Activated CD4-positive, alpha-beta T cell treated with anti-CD3 and anti-CD28 coated beads, Interleukin-2, amount 10 ng/mL, durations not matched to agents 24 days and 14 days (primary cell): Measurements from ENCODE around the gene MED12. TPM values are rescaled to one million over a fixed set of nuclear protein-coding genes. Genes with fewer than 3 reads are reported as not detected.
"Not testable (repeated sequence)": the region's sequence is repeated elsewhere in the genome, so short reads cannot be mapped to it uniquely, and the experiment has no call there.

ENCODE experiments used
- DNase-seq: peaks from one replicate; pipeline ENCODE4 v3.0.0; 2022
- H3K27ac Mint-ChIP-seq: one replicate; pipeline ENCODE4 v1.8.0; 2022; ENCODE audit warnings: mild to moderate bottlenecking, mixed read lengths
- H3K27me3 Mint-ChIP-seq: one replicate; pipeline ENCODE4 v1.8.0; 2022; ENCODE audit warnings: mixed read lengths
- H3K36me3 Mint-ChIP-seq: one replicate; pipeline ENCODE4 v1.8.0; 2022; ENCODE audit warnings: low read depth, mild to moderate bottlenecking, mixed read lengths
- H3K4me1 Mint-ChIP-seq: one replicate; pipeline ENCODE4 v1.8.0; 2021; ENCODE audit warnings: mixed read lengths
- H3K4me3 Mint-ChIP-seq: one replicate; pipeline ENCODE4 v1.8.0; 2022; ENCODE audit warnings: mild to moderate bottlenecking, moderate library complexity, mixed read lengths
- H3K9me3 Mint-ChIP-seq: one replicate; pipeline ENCODE4 v1.8.0; 2021; ENCODE audit warnings: mixed read lengths
- intact Hi-C: fragments of 100-400 bp; cut with micrococcal nuclease; formaldehyde crosslinking; loops from one replicate; pipeline ENCODE4 v1.15.1; 2023
- total RNA-seq: library from RNA; stranded (reverse); gene quantifications from 2 replicates; pipeline ENCODE4 v1.2.3, GENCODE V29; 2022

Gene MED12
- total RNA-seq, 1 donor from 2014 or later, result 65.9 TPM

DNA sequence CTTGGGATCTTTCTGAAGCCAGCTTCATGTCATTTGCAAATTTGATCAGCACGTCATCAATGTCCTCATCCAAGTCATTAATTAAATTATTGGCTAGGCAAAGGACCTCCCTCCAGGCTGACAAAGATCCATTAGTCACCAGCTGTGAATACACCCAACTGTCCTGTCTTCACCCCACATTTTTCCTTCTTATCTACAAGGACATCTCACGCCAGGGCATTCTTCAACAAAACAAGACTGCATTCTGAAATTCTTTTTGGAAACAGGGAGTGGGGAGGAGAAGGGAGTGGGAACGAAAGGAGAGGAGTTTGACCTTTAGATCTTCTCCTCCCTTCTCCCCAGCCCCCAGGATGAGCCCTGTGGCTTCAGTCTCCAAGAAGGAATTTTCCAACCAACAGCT is 58.9 kb downstream of the MED12 start:
- H3K36me3 Mint-ChIP-seq, result peaks cover 32% of the 10 kb centered on the region
- no peaks in the 10 kb centered on the region for H3K27me3 Mint-ChIP-seq
- peaks cover 8% of the 10 kb centered on the region for H3K4me1 Mint-ChIP-seq
- no peaks in the 10 kb centered on the region for H3K9me3 Mint-ChIP-seq
- DNase-seq, result no peak
- intact Hi-C loops, result loop anchor here (5.0 to 10.0 kb wide), 2 partner anchors 205 to 403 kb away; no protein-coding TSS in a partner anchor
- no peak overlapping the region for H3K27ac Mint-ChIP-seq
- H3K4me3 Mint-ChIP-seq, result no peak overlapping the region

DNA sequence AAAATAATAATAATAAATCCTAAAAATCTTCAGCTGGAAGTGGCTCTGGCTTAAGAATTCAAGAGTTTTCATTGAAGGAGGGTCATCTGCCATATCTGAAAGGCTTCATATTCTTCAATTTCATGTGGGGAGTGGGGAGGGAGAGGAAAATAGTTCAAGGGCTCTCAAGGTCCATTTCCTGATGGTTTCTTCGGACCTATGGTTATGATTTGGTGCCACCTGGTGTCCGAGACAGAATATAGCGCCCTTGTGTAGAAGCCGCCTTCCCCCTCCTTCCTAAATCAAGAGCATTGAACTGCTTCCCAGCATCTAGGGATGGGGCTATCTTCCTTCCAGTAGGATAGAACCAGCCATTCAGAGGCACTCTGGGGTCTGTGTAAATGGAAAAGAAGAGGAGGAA is 60.5 kb downstream of the MED12 start:
- H3K4me1 Mint-ChIP-seq, result peaks cover 13% of the 10 kb centered on the region
- no peaks in the 10 kb centered on the region for H3K9me3 Mint-ChIP-seq
- peaks cover 24% of the 10 kb centered on the region for H3K36me3 Mint-ChIP-seq
- peak; percentile 79 for DNase-seq
- intact Hi-C loops, result loop anchor here (1.0 to 10.0 kb wide), 3 partner anchors 81 to 404 kb away; no protein-coding TSS in a partner anchor
- no peaks in the 10 kb centered on the region for H3K27me3 Mint-ChIP-seq
- no peak overlapping the region for H3K4me3 Mint-ChIP-seq
- H3K27ac Mint-ChIP-seq, result no peak overlapping the region

GRCh38 chrX:71180579-71181265 is 62.3 kb downstream of the MED12 start:
- Mint-ChIP-seq H3K36me3 (peaks cover 17% of the 10 kb centered on the region), H3K4me1 (peaks cover 14% of the 10 kb centered on the region), H3K27ac (peak overlapping the region; percentile 72), H3K4me3 (peak overlapping the region; percentile 49)
- intact Hi-C loops, result loop anchor here (5.0 to 10.0 kb wide), 2 partner anchors 72 to 506 kb away; partner anchors contain the start of gene ZMYM3
- DNase-seq, H3K9me3 Mint-ChIP-seq, H3K27me3 Mint-ChIP-seq: not testable (repeated sequence)

GRCh38 chrX:71181558-71181909 is 63.1 kb downstream of the MED12 start:
- Mint-ChIP-seq H3K27me3 (no peaks in the 10 kb centered on the region), H3K27ac (peak overlapping the region; percentile 97), H3K36me3 (peaks cover 15% of the 10 kb centered on the region), H3K4me1 (peaks cover 14% of the 10 kb centered on the region), H3K9me3 (no peaks in the 10 kb centered on the region), H3K4me3 (peak overlapping the region; percentile 88)
- intact Hi-C loops, result loop anchor here (5.0 to 10.0 kb wide), 2 partner anchors 71 to 507 kb away; partner anchors contain the start of gene ZMYM3
- DNase-seq, result peak; percentile 82

DNA sequence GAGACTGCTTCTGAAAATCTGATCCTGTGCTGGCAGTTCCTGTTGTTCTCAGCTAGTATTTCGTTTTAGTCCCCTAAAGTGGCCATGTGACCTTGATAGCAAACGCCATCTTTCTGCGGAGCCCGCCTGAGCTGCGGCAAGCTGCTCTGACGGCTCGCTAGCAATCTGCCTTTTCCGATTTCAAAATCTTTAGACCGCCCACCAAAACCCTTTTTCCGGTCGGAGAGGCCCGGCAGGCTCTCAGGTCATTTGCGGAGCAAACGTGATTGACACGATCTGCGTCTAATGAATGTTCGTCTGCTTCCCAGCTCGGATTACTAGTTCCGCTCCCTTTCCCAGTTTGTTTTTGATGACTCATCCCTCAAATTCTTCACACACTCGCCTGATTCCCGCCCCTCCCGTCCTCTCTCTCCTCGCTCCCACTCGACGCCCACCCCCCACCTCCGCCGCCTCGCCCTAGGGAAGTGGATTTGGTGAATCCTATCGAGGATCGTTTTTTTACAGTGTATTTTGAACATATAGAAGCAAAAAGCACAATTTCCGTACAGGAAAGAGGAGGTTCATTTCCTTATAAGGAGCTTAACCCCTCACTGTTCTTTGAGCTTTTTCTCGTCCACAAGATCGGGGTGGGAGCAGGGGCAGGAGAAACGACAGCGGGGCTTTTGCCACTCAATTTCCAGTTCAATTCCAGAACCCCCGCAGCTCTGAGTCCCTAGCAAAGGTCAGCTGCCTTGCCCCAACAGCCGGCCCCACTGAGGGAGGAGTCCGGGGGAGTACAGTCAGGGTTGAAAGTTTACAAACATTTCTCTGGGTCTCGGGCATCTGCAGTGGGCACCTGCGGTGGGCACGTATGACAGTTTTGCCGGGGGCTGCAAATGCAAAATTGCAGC is 63.8 kb downstream of the MED12 start:
- Mint-ChIP-seq H3K4me1 (peaks cover 18% of the 10 kb centered on the region), H3K36me3 (peaks cover 11% of the 10 kb centered on the region), H3K4me3 (peak overlapping the region; percentile 88), H3K27me3 (no peaks in the 10 kb centered on the region), H3K9me3 (no peaks in the 10 kb centered on the region), H3K27ac (peak overlapping the region; percentile 97)
- DNase-seq, result peak; percentile 95
- intact Hi-C loops, result loop anchor here (1.0 to 10.0 kb wide), 4 partner anchors 14 to 507 kb away; partner anchors contain the start of genes NONO and ZMYM3

- Mint-ChIP-seq H3K27ac (peak overlapping the region; percentile 97), H3K4me3 (peak overlapping the region; percentile 88), H3K9me3 (no peaks in the 10 kb centered on the region), H3K27me3 (no peaks in the 10 kb centered on the region), H3K4me1 (peaks cover 18% of the 10 kb centered on the region), H3K36me3 (peaks cover 6% of the 10 kb centered on the region)
- peak; percentile 54 for DNase-seq
- intact Hi-C loops, result loop anchor here (1.0 to 10.0 kb wide), 4 partner anchors 13 to 508 kb away; partner anchors contain the start of genes NONO and ZMYM3
Observed at GRCh38 chrX:71182871-71183270, 64.5 kb downstream of the MED12 start.

DNA sequence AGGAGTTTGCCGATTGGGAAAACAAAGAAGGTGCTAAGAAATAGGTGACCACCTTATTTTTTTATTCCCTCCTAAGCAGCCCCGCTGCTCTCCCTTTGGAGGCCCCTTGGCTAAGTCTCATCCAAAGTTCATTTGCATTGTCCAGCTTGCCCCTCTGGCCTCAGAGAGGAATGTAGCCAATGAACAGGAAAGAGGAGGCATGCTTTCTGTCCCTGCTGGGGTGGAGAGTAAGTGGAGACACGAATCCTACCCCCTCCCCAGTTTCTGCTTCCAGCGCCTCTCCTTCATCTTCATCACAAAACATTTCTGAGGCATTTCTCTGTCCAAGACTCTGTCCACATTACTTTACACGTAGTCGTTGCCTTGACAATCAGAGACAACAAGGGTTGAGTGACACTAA is 64.9 kb downstream of the MED12 start:
- no peak for DNase-seq
- H3K4me3 Mint-ChIP-seq, result no peak overlapping the region
- peaks cover 18% of the 10 kb centered on the region for H3K4me1 Mint-ChIP-seq
- no peaks in the 10 kb centered on the region for H3K9me3 Mint-ChIP-seq
- H3K36me3 Mint-ChIP-seq, result peaks cover 3% of the 10 kb centered on the region
- intact Hi-C loops, result loop anchor here (5.0 to 10.0 kb wide), 2 partner anchors 69 to 509 kb away; partner anchors contain the start of gene ZMYM3
- no peak overlapping the region for H3K27ac Mint-ChIP-seq
- no peaks in the 10 kb centered on the region for H3K27me3 Mint-ChIP-seq

- no peak for DNase-seq
- Mint-ChIP-seq H3K4me3 (no peak overlapping the region), H3K4me1 (peaks cover 18% of the 10 kb centered on the region), H3K27me3 (no peaks in the 10 kb centered on the region), H3K9me3 (no peaks in the 10 kb centered on the region), H3K36me3 (peaks cover 3% of the 10 kb centered on the region), H3K27ac (no peak overlapping the region)
- intact Hi-C loops, result loop anchor here (5.0 to 10.0 kb wide), 2 partner anchors 68 to 509 kb away; partner anchors contain the start of gene ZMYM3
Observed at GRCh38 chrX:71184092-71184491, 65.7 kb downstream of the MED12 start.

DNA sequence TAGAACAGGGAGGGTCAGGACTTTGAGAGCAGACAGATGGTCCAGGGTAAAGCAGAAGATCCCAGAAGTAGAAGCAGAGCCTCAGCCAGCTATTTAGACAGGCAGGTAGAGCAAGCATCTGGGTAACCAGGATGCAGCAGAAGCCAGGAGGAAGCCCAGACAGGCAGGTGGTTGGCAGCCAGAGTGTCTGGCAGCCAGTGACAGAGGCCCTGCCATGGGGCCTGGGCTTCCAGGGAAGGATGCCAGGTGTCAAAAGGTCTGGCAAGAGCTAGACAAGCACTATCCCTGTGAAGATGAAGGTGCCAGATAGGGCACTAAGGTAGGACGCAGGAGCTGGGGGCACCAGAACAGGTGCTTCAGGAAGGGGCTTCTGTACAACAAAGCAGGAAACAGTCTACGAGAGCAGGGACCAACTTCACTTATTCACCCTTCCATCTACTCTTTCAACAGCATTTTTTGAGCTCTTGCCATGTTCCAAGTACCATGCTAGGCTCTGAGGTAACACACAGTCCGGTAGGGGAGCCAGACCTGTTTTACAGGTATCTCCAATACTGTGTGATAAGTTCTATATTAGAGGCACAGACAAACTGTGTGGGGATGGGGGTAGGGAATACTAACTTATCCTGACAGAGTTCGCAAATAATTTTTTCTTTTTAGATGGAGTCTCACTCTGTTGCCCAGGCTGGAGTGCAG is 66.6 kb downstream of the MED12 start:
- no peaks in the 10 kb centered on the region for H3K9me3 Mint-ChIP-seq

GRCh38 chrX:71191248-71191647 is 72.9 kb downstream of the MED12 start:
- H3K4me3 Mint-ChIP-seq, result no peak overlapping the region
- H3K27me3 Mint-ChIP-seq, result no peaks in the 10 kb centered on the region
- peaks cover 9% of the 10 kb centered on the region for H3K36me3 Mint-ChIP-seq
- intact Hi-C loops, result no loop called here
- H3K27ac Mint-ChIP-seq, result peak overlapping the region; percentile 80
- H3K9me3 Mint-ChIP-seq, result no peaks in the 10 kb centered on the region
- H3K4me1 Mint-ChIP-seq, result peaks cover 16% of the 10 kb centered on the region
- no peak for DNase-seq

More for the DNA sequence above, 66.6 kb downstream of the MED12 start:
- peaks cover 3% of the 10 kb centered on the region for H3K36me3 Mint-ChIP-seq
- intact Hi-C loops, result loop anchor here (5.0 to 10.0 kb wide), 2 partner anchors 67 to 510 kb away; partner anchors contain the start of gene ZMYM3
- no peak for DNase-seq
- H3K27me3 Mint-ChIP-seq, result no peaks in the 10 kb centered on the region
- H3K27ac Mint-ChIP-seq, result peak overlapping the region; percentile 35
- H3K4me1 Mint-ChIP-seq, result peaks cover 18% of the 10 kb centered on the region
- H3K4me3 Mint-ChIP-seq, result no peak overlapping the region

Other genes starting within 250 kb of the MED12 start
- not detected in 2 replicates for gene TEX11, start 209.9 kb upstream of the MED12 start, total RNA-seq
- not detected in 2 replicates for gene SLC7A3, start 187.5 kb upstream of the MED12 start, total RNA-seq
- 56.0 and 57.1 TPM in 2 replicates for gene SNX12, start 50.3 kb upstream of the MED12 start, total RNA-seq
- gene FOXO4, start 22.7 kb upstream of the MED12 start, total RNA-seq, result 9.4 and 9.8 TPM in 2 replicates
- 17.9 and 24.9 TPM in 2 replicates for gene CXorf65, start 11.9 kb upstream of the MED12 start, total RNA-seq
- 337 and 348 TPM in 2 replicates for gene IL2RG, start 7.0 kb upstream of the MED12 start, total RNA-seq
- gene NLGN3, start 26.2 kb downstream of the MED12 start, total RNA-seq, result 1.0 and 1.1 TPM in 2 replicates
- not detected in 2 replicates for gene GJB1, start 104.6 kb downstream of the MED12 start, total RNA-seq
- 16.9 and 20.1 TPM in 2 replicates for gene ZMYM3, start 135.5 kb downstream of the MED12 start, total RNA-seq
- 580 and 605 TPM in 2 replicates for gene NONO, start 165.0 kb downstream of the MED12 start, total RNA-seq
- gene ITGB1BP2, start 183.2 kb downstream of the MED12 start, total RNA-seq, result 6.4 and 7.3 TPM in 2 replicates
- 46.7 and 47.8 TPM in 2 replicates for gene TAF1, start 247.8 kb downstream of the MED12 start, total RNA-seq